Measurements from ENCODE around the gene ZNF835. TPM values are rescaled to one million over a fixed set of nuclear protein-coding genes. Genes with fewer than 3 reads are reported as not detected.

The ZNF835 gene
- total RNA-seq, 1 experiment from 2014 or later: 0.07 TPM

- no peak for TF ChIP-seq CTCF (conservative IDR thresholded peaks at IDR 0.05)
- Mint-ChIP-seq H3K4me3 (no peak overlapping the region), H3K4me1 (no peaks in the 10 kb centered on the region), H3K27ac (no peak overlapping the region), H3K27me3 (ENCODE audit: low read depth) (peaks cover 1% of the 10 kb centered on the region), H3K36me3 (ENCODE audit: insufficient read depth in 1 of 3, low read depth in 3 of 3) (peaks cover 78 to 91% (median 84%) of the 10 kb centered on the region in 3 experiments), H3K9me3 (peaks cover 97 to 100% of the 10 kb centered on the region in 2 experiments)
- no peak overlapping the region for H3K4ac ChIP-seq (ENCODE audit: low read depth, low read length)
- no peak overlapping the region for H2AK5ac ChIP-seq (ENCODE audit: insufficient read length, low read length)
- no peak overlapping the region for H4K8ac ChIP-seq (replicated peaks; ENCODE audit: insufficient read length, low read depth, low read length)
- H4K5ac ChIP-seq (ENCODE audit: insufficient read length, low read depth, low read length): no peak overlapping the region
- no peak overlapping the region for H3K9ac ChIP-seq (ENCODE audit: extremely low read depth, insufficient read length, low read length)
- no peak overlapping the region for H3K4me2 ChIP-seq (ENCODE audit: insufficient read depth, insufficient read length, low read length)
- no peaks in the 10 kb centered on the region for H4K20me1 ChIP-seq (ENCODE audit: control insufficient read depth, insufficient read depth, insufficient read length)
- H3K23me2 ChIP-seq (ENCODE audit: insufficient read length, low read depth, low read length, poor library complexity, severe bottlenecking): no peaks in the 10 kb centered on the region
- H3K79me1 ChIP-seq (ENCODE audit: insufficient read depth, low read depth, low read length, poor library complexity, severe bottlenecking): no peaks in the 10 kb centered on the region
- no peak overlapping the region for H4K91ac ChIP-seq (ENCODE audit: insufficient read length, low read depth, low read length)
- H2BK5ac ChIP-seq (ENCODE audit: insufficient read length, low read length): no peak overlapping the region
- no peak overlapping the region for H2AFZ ChIP-seq (ENCODE audit: low read length)
- H3K23ac ChIP-seq (ENCODE audit: insufficient read length, low read depth, low read length): no peak overlapping the region
- no peaks in the 10 kb centered on the region for H3K27me3 ChIP-seq (ENCODE audit: insufficient read depth, low read length)
- H3K14ac ChIP-seq (ENCODE audit: insufficient read depth, low read length): no peak overlapping the region
- no peak overlapping the region for H2BK20ac ChIP-seq (ENCODE audit: low read depth, low read length, poor library complexity, severe bottlenecking)
- H3K27ac ChIP-seq (ENCODE audit: insufficient read length, low read depth, low read length): no peak overlapping the region
- H2BK120ac ChIP-seq (ENCODE audit: low read depth, low read length, poor library complexity, severe bottlenecking): no peak overlapping the region
- H3K4me1 ChIP-seq (ENCODE audit: insufficient read depth, low read length): no peaks in the 10 kb centered on the region
- no peak overlapping the region for H2BK15ac ChIP-seq (ENCODE audit: low read depth, low read length)
- no peak overlapping the region for H3K18ac ChIP-seq (ENCODE audit: insufficient read length, low read depth, low read length)
- no peak for DNase-seq
- no CpG with 5 or more reads among the region's 2 CpGs for WGBS (ENCODE audit: extremely low coverage, insufficient read length, low lambda C conversion rate)
- no peak overlapping the region for H3K56ac ChIP-seq (ENCODE audit: insufficient read length, low read depth, low read length)
- H3T11ph ChIP-seq (ENCODE audit: low read length): no peak overlapping the region
- H3K79me2 ChIP-seq (ENCODE audit: insufficient read depth, low read length): peaks cover 3% of the 10 kb centered on the region; the same call in 1 of the 2 replicates
- H2BK12ac ChIP-seq (ENCODE audit: insufficient read length, low read depth, low read length): no peak overlapping the region
- peaks cover 17% of the 10 kb centered on the region for H3K9me3 ChIP-seq (ENCODE audit: control insufficient read depth, low read depth, low read length)
Measured at GRCh38 chr19:56612737-56613136, 58.8 kb downstream of the ZNF835 start.

Other genes with a start within 250 kb of the ZNF835 start
- not detected in 2 replicates for gene ZNF667, start 194.4 kb downstream of the ZNF835 start, total RNA-seq (2021)
- not detected in 2 replicates for gene ZNF471, start 163.9 kb downstream of the ZNF835 start, total RNA-seq (2021)
- gene ZFP28, start 132.8 kb downstream of the ZNF835 start, total RNA-seq (2021): 3.2 and 3.8 TPM in 2 replicates
- gene ZNF470, start 104.3 kb downstream of the ZNF835 start, total RNA-seq (2021): 6.9 and 7.1 TPM in 2 replicates
- 7.2 TPM in 2 replicates for gene ZNF71, start 76.5 kb downstream of the ZNF835 start, total RNA-seq (2021)
- 0.26 and 0.28 TPM in 2 replicates for gene SMIM17, start 28.6 kb downstream of the ZNF835 start, total RNA-seq (2021)
- not detected in 2 replicates for gene PEG3, start 169.0 kb upstream of the ZNF835 start, total RNA-seq (2021)
- gene ZIM2, start 169.0 kb upstream of the ZNF835 start, total RNA-seq (2021): not detected in 2 replicates